Subcutaneous adipose tissue (tissue), 4 donors: ENCODE results near the gene ESR1. TPM values are rescaled to one million over a fixed set of nuclear protein-coding genes. Genes with fewer than 3 reads are reported as not detected.

Experiments
- CTCF ChIP-seq: fragments of 450-650 bp; IDR thresholded peaks from one replicate; pipeline ENCODE4 v1.5.1; 2016; ENCODE audit warnings: low read depth, mild to moderate bottlenecking, control low read depth, antibody characterized with exemption, moderate library complexity
- total RNA-seq, 4 donors: library from RNA; depleted of rRNA; stranded (reverse); fragments of >200 nt; gene quantifications; one replicate each; pipeline ENCODE4 v1.1.0, GENCODE V29; 2016

Gene ESR1
- total RNA-seq, 4 donors from 2014 or later = 3.2 to 5.8 (median 4.1) TPM

GRCh38 chr6:152124429-152125074 lies 317.1 kb downstream of the ESR1 start:
- no peak for TF ChIP-seq CTCF

GRCh38 chr6:152127432-152128165 lies 320.1 kb downstream of the ESR1 start:
- TF ChIP-seq CTCF = no peak

GRCh38 chr6:152129691-152130151 lies 322.2 kb downstream of the ESR1 start:
- no peak for TF ChIP-seq CTCF

GRCh38 chr6:152130441-152130840 lies 323.0 kb downstream of the ESR1 start:
- TF ChIP-seq CTCF = no peak

GRCh38 chr6:152135755-152136448 lies 328.4 kb downstream of the ESR1 start:
- no peak for TF ChIP-seq CTCF

- TF ChIP-seq CTCF = no peak
Observed at GRCh38 chr6:152136449-152136825, 329.0 kb downstream of the ESR1 start.

- no peak for TF ChIP-seq CTCF
Observed at GRCh38 chr6:152142105-152142504, 334.6 kb downstream of the ESR1 start.
